Duodenal mucosa (tissue), 2 donors: ENCODE results near the gene PDPK1.
A peak's percentile ranks its signal among the peaks of the same experiment; 100 is the strongest.

Source experiments
- H3K27ac ChIP-seq: one replicate; pipeline ENCODE4 v1.7.0; 2013; ENCODE audit warnings: low read depth, low read length
- H3K27me3 ChIP-seq, 2 donors: one replicate each; pipeline ENCODE4 v1.7.0; 2013; ENCODE audit warnings: low read length in 2 of 2, control low read depth in 1 of 2; ENCODE audit not compliant: insufficient read depth in 2 of 2, control insufficient read depth in 1 of 2
- H3K36me3 ChIP-seq, 2 donors: one replicate each; pipeline ENCODE4 v1.7.0; 2013; ENCODE audit warnings: low read length in 2 of 2, control low read depth in 1 of 2; ENCODE audit not compliant: insufficient read depth in 2 of 2, control insufficient read depth in 1 of 2
- H3K4me1 ChIP-seq, 2 donors: one replicate each; pipeline ENCODE4 v1.7.0; 2013; ENCODE audit warnings: low read length in 2 of 2, control low read depth in 1 of 2; ENCODE audit not compliant: insufficient read depth in 2 of 2, control insufficient read depth in 1 of 2
- H3K4me3 ChIP-seq, 2 donors: one replicate each; pipeline ENCODE4 v1.7.0; 2013; ENCODE audit warnings: low read length in 2 of 2, low read depth in 1 of 2
- H3K9ac ChIP-seq, 2 donors: one replicate each; pipeline ENCODE4 v1.7.0; 2013; ENCODE audit warnings: low read length in 2 of 2, low read depth in 1 of 2
- H3K9me3 ChIP-seq, 2 donors: one replicate each; pipeline ENCODE4 v1.7.0; 2013; ENCODE audit warnings: low read length in 2 of 2, control low read depth in 1 of 2; ENCODE audit not compliant: control insufficient read depth in 1 of 2

PDPK1 gene

GRCh38 chr16:2537451-2538379, at the start of gene PDPK1:
PDPK1 (plus strand) TSS chr16:2538021; CDS start chr16:2538113, 92 bp downstream.
- Histone ChIP-seq H3K36me3 (no peaks in the 10 kb centered on the region), H3K9ac (peak within 1 kb of the TSS; percentile 66 to 70), H3K27ac (peak within 1 kb of the TSS; percentile 83), H3K9me3 (no peaks in the 10 kb centered on the region), H3K4me1 (peaks cover 16 to 33% of the 10 kb centered on the region in 2 donors), H3K4me3 (peak within 1 kb of the TSS; percentile 73 to 83), H3K27me3 (no peaks in the 10 kb centered on the region)

- Histone ChIP-seq H3K27ac (no peak overlapping the region), H3K4me3 (no peak overlapping the region), H3K36me3 (peaks cover 0 to 12% of the 10 kb centered on the region in 2 donors), H3K9me3 (no peaks in the 10 kb centered on the region), H3K27me3 (no peaks in the 10 kb centered on the region), H3K9ac (no peak overlapping the region), H3K4me1 (peaks cover 3 to 4% of the 10 kb centered on the region in 2 donors)
Observed at GRCh38 chr16:2489581-2489980, 48.2 kb upstream of the PDPK1 start.

GRCh38 chr16:2490190-2491105, 47.4 kb upstream of the PDPK1 start:
- no peak overlapping the region for H3K27ac ChIP-seq
- H3K4me1 ChIP-seq = peaks cover 3 to 4% of the 10 kb centered on the region in 2 donors
- no peaks in the 10 kb centered on the region for H3K9me3 ChIP-seq
- H3K27me3 ChIP-seq = no peaks in the 10 kb centered on the region
- H3K36me3 ChIP-seq = peaks cover 0 to 12% of the 10 kb centered on the region in 2 donors
- H3K9ac ChIP-seq = no peak overlapping the region
- no peak overlapping the region for H3K4me3 ChIP-seq

- Histone ChIP-seq H3K4me1 (peaks cover under 1 to 4% of the 10 kb centered on the region in 2 donors), H3K27me3 (no peaks in the 10 kb centered on the region), H3K36me3 (peaks cover 0 to 20% of the 10 kb centered on the region in 2 donors), H3K9ac (no peak overlapping the region), H3K27ac (no peak overlapping the region), H3K4me3 (no peak overlapping the region), H3K9me3 (no peaks in the 10 kb centered on the region)
Observed at GRCh38 chr16:2492292-2492691, 45.5 kb upstream of the PDPK1 start.

- Histone ChIP-seq H3K4me3 (no peak overlapping the region), H3K27ac (no peak overlapping the region), H3K36me3 (peaks cover 2 to 20% of the 10 kb centered on the region in 2 donors), H3K9me3 (no peaks in the 10 kb centered on the region), H3K9ac (no peak overlapping the region), H3K4me1 (peaks cover 5 to 6% of the 10 kb centered on the region in 2 donors), H3K27me3 (no peaks in the 10 kb centered on the region)
Observed at GRCh38 chr16:2493605-2494004, 44.2 kb upstream of the PDPK1 start.

GRCh38 chr16:2494616-2495015, 43.2 kb upstream of the PDPK1 start:
- Histone ChIP-seq H3K9me3 (no peaks in the 10 kb centered on the region), H3K36me3 (peaks cover 2 to 26% of the 10 kb centered on the region in 2 donors), H3K9ac (no peak overlapping the region), H3K4me3 (no peak overlapping the region), H3K27me3 (no peaks in the 10 kb centered on the region), H3K27ac (no peak overlapping the region), H3K4me1 (peaks cover 5 to 6% of the 10 kb centered on the region in 2 donors)

GRCh38 chr16:2495041-2495440, 42.8 kb upstream of the PDPK1 start:
- H3K4me1 ChIP-seq = peaks cover 5 to 6% of the 10 kb centered on the region in 2 donors
- no peaks in the 10 kb centered on the region for H3K9me3 ChIP-seq
- no peaks in the 10 kb centered on the region for H3K27me3 ChIP-seq
- H3K36me3 ChIP-seq = peaks cover 2 to 26% of the 10 kb centered on the region in 2 donors
- H3K9ac ChIP-seq = no peak overlapping the region
- H3K27ac ChIP-seq = no peak overlapping the region
- no peak overlapping the region for H3K4me3 ChIP-seq

GRCh38 chr16:2496223-2497115, 41.4 kb upstream of the PDPK1 start:
- no peak overlapping the region for H3K4me3 ChIP-seq
- H3K27ac ChIP-seq = no peak overlapping the region
- H3K36me3 ChIP-seq = peaks cover 2 to 18% of the 10 kb centered on the region in 2 donors
- H3K27me3 ChIP-seq = no peaks in the 10 kb centered on the region
- no peaks in the 10 kb centered on the region for H3K9me3 ChIP-seq
- H3K4me1 ChIP-seq = peaks cover 5 to 10% of the 10 kb centered on the region in 2 donors
- no peak overlapping the region for H3K9ac ChIP-seq

GRCh38 chr16:2497116-2497630, 40.6 kb upstream of the PDPK1 start:
- peaks cover 2 to 18% of the 10 kb centered on the region in 2 donors for H3K36me3 ChIP-seq
- no peak overlapping the region for H3K9ac ChIP-seq
- H3K27me3 ChIP-seq = no peaks in the 10 kb centered on the region
- H3K27ac ChIP-seq = no peak overlapping the region
- H3K9me3 ChIP-seq = no peaks in the 10 kb centered on the region
- H3K4me1 ChIP-seq = peaks cover 5 to 15% of the 10 kb centered on the region in 2 donors
- no peak overlapping the region for H3K4me3 ChIP-seq
